Endothelial cell of umbilical vein (primary cell): Measurements from ENCODE around the gene ZNF322. TPM values are rescaled to one million over a fixed set of nuclear protein-coding genes. Genes with fewer than 3 reads are reported as not detected.

ENCODE experiments used
- BruUV-seq: library from RNA; stranded (reverse); fragments of 400-500 nt; replicated peaks from 2 replicates; lab custom pipeline; 2021; lab: Mats Ljungman, UMichigan
- CTCF ChIA-PET: fragments of 300-600, 350-600 bp; sonication (Branson Sonifier 250); formaldehyde crosslinking; loops from one replicate; lab custom pipeline; 2021; ENCODE audit warnings: antibody characterized with exemption, inconsistent platforms; lab: Charles Lee
- POLR2A ChIA-PET: fragments of 300-600, 350-600 bp; sonication (Branson Sonifier 250); formaldehyde crosslinking; loops from one replicate; lab custom pipeline; 2021; ENCODE audit warnings: antibody characterized with exemption, inconsistent platforms; lab: Charles Lee
- DNase-seq: peaks from one replicate; pipeline ENCODE4 v3.0.0-alpha.2; 2011; ENCODE audit warnings: low read depth, low spot score
- FAIRE-seq: peaks from 2 replicates; lab custom pipeline; 2011; peaks lifted over from hg19 to GRCh38; lab: Jason Lieb, UNC
- H2AFZ ChIP-seq: 2 replicates; pipeline ENCODE4 v1.6.0; 2012; ENCODE audit warnings: low read depth, low read length, control low read depth, inconsistent platforms
- H3K27ac ChIP-seq: 2 replicates; pipeline ENCODE4 v1.5.1; 2011; ENCODE audit warnings: low read depth, mild to moderate bottlenecking, control low read depth, low read length, moderate library complexity; ENCODE audit not compliant: insufficient read depth
- H3K27me3 ChIP-seq, 2 experiments: 2 replicates each; pipeline versions ENCODE4 v1.6.0 to v1.6.1; 2011; ENCODE audit warnings: low read length in 2 of 2, mixed read lengths in 1 of 2; ENCODE audit not compliant: control insufficient read depth in 2 of 2, insufficient read depth in 2 of 2
- H3K36me3 ChIP-seq, 2 experiments: 2 replicates in 1 of 2; 3 replicates in 1 of 2; pipeline ENCODE4 v1.5.1; 2011; ENCODE audit warnings: low read length in 2 of 2, mild to moderate bottlenecking in 1 of 2, moderate library complexity in 1 of 2; ENCODE audit not compliant: control insufficient read depth in 2 of 2, insufficient read depth in 2 of 2; ENCODE audit errors: extremely low read depth in 1 of 2
- H3K4me1 ChIP-seq: 3 replicates; pipeline ENCODE4 v1.5.1; 2011; ENCODE audit warnings: mild to moderate bottlenecking, low read length; ENCODE audit not compliant: control insufficient read depth, insufficient read depth; ENCODE audit errors: extremely low read depth
- H3K4me2 ChIP-seq: 2 replicates; pipeline ENCODE4 v1.6.1; 2011; ENCODE audit warnings: low read length, control low read depth, mixed read lengths; ENCODE audit not compliant: insufficient read depth
- H3K4me3 ChIP-seq, 3 experiments: fragments of 200-600 bp in 1 of 3; sonication (generic), shearing (Covaris generic) in 1 of 3; replicated peaks in 1 of 3; 2 replicates each; pipeline ENCODE4 v1.5.1; 2011 to 2016; ENCODE audit warnings: control low read depth in 3 of 3, low read length in 3 of 3, mild to moderate bottlenecking in 2 of 3, inconsistent platforms in 1 of 3, low read depth in 1 of 3, moderate library complexity in 1 of 3; ENCODE audit not compliant: insufficient read depth in 1 of 3
- H3K79me2 ChIP-seq: 2 replicates; pipeline ENCODE4 v1.6.0; 2012; ENCODE audit warnings: low read length, inconsistent platforms; ENCODE audit not compliant: control insufficient read depth, insufficient read depth
- H3K9ac ChIP-seq: replicated peaks from 2 replicates; pipeline ENCODE3; 2011; ENCODE audit warnings: low read length, control low read depth; ENCODE audit not compliant: insufficient read depth; ENCODE audit errors: extremely low read depth
- H3K9me1 ChIP-seq: replicated peaks from 3 replicates; pipeline ENCODE4 v1.6.0; 2011; ENCODE audit warnings: mild to moderate bottlenecking, low read length; ENCODE audit not compliant: control insufficient read depth, insufficient read depth; ENCODE audit errors: extremely low read depth
- H3K9me3 ChIP-seq: replicated peaks from 2 replicates; pipeline ENCODE4 v1.5.1; 2012; ENCODE audit warnings: low read length, inconsistent platforms; ENCODE audit not compliant: control insufficient read depth, insufficient read depth
- H4K20me1 ChIP-seq: replicated peaks from 2 replicates; pipeline ENCODE3; 2011; ENCODE audit warnings: mild to moderate bottlenecking, low read length; ENCODE audit not compliant: control insufficient read depth, insufficient read depth; ENCODE audit errors: extremely low read depth
- CTCF ChIP-seq, 2 donors: IDR thresholded peaks; 1 replicate in 1 of 2; 2 replicates in 1 of 2; pipeline ENCODE4 v1.5.1; 2011; ENCODE audit warnings: low read length in 2 of 2, mild to moderate bottlenecking in 2 of 2, moderate library complexity in 2 of 2, control low read depth in 1 of 2, inconsistent platforms in 1 of 2, low read depth in 1 of 2; ENCODE audit not compliant: insufficient read depth in 1 of 2; ENCODE audit errors: extremely low read depth in 1 of 2
- FOS ChIP-seq: IDR thresholded peaks from 2 replicates; pipeline ENCODE4 v1.6.1; 2011; ENCODE audit warnings: mild to moderate bottlenecking, low read length, moderate library complexity, borderline replicate concordance; ENCODE audit not compliant: insufficient read depth
- GATA2 ChIP-seq: IDR thresholded peaks from 2 replicates; pipeline ENCODE4 v1.7.0; 2011; ENCODE audit warnings: low read depth, mild to moderate bottlenecking, moderate library complexity, mixed read lengths, low read length; ENCODE audit not compliant: insufficient read length, insufficient read depth
- JUN ChIP-seq: IDR thresholded peaks from 2 replicates; pipeline ENCODE4 v1.6.1; 2011; ENCODE audit warnings: borderline replicate concordance, low read depth; ENCODE audit not compliant: insufficient read length, insufficient read depth
- MAX ChIP-seq: IDR thresholded peaks from 2 replicates; pipeline ENCODE4 v1.6.1; 2011; ENCODE audit not compliant: insufficient read depth, insufficient read length
- MYC ChIP-seq: IDR thresholded peaks from one replicate; pipeline ENCODE4 v1.6.1; 2011; ENCODE audit warnings: mild to moderate bottlenecking, low read depth, low read length
- POLR2A ChIP-seq: IDR thresholded peaks from 2 replicates; pipeline ENCODE4 v1.6.1; 2012; ENCODE audit warnings: low read depth, mild to moderate bottlenecking, control low read depth, low read length
- POLR2AphosphoS5 ChIP-seq: IDR thresholded peaks from 2 replicates; pipeline ENCODE4 v1.6.1; 2012; ENCODE audit warnings: low read depth, mild to moderate bottlenecking, control low read depth, low read length, moderate library complexity; ENCODE audit not compliant: insufficient read depth
- dilution Hi-C: fragments of 300-500 bp; cut with MboI; formaldehyde crosslinking; loops from one replicate; pipeline ENCODE4 v1.15.0; 2019; ENCODE audit warnings: low sequenced_read_pairs; ENCODE audit not compliant: extremely low pct_ligation_motif_present
- intact Hi-C: fragments of 100-400 bp; cut with micrococcal nuclease; formaldehyde crosslinking; loops from one replicate; pipeline ENCODE4 v1.10.0; 2022
- polyA plus RNA-seq, 4 experiments: library from polyadenylated mRNA; depleted of rRNA in 3 of 4; stranded (reverse) in 3 of 4; unstranded in 1 of 4; fragments of >200 nt; gene quantifications; 2 replicates each; pipeline versions ENCODE4 v1.2.1 to v1.2.3, GENCODE V29; 2011 to 2012; ENCODE audit warnings: missing spikeins in 1 of 4
- total RNA-seq: library from RNA; stranded (reverse); gene quantifications from 2 replicates; pipeline ENCODE4 v1.2.3, GENCODE V29; 2021

ZNF322 gene
- total and polyA plus RNA-seq, 2 donors (not counting 3 experiments of a cell fraction or from before 2014, with no cell fraction given), result 3.4 to 17.0 TPM

GRCh38 chr6:26598267-26598666 lies 61.3 kb downstream of the ZNF322 start:
- TF ChIP-seq MYC, result no peak
- TF ChIP-seq FOS, result no peak
- TF ChIP-seq CTCF (IDR thresholded peaks at IDR 0.05; ENCODE audit: extremely low read depth in 1 of 2, insufficient read depth in 1 of 2, low read depth in 1 of 2, low read length in 2 of 2), result no peak
- no peak for TF ChIP-seq POLR2A
- TF ChIP-seq JUN, result no peak
- no peak for TF ChIP-seq GATA2
- no peak for TF ChIP-seq POLR2AphosphoS5
- TF ChIP-seq MAX, result no peak
- BruUV-seq, result no TSS peak
- H3K36me3 ChIP-seq, result peaks cover 3 to 11% of the 10 kb centered on the region in 2 experiments
- peaks cover 13% of the 10 kb centered on the region for H3K79me2 ChIP-seq
- H3K4me1 ChIP-seq, result peaks cover 18% of the 10 kb centered on the region
- H3K4me3 ChIP-seq, result no peak overlapping the region
- H3K9me1 ChIP-seq, result no peaks in the 10 kb centered on the region
- intact Hi-C loops, result loop anchor here (5.0 kb wide), 3 partner anchors 534 to 1294 kb away; a partner anchor contains a TSS
- dilution Hi-C loops, result no loop called here
- H3K27ac ChIP-seq, result no peak overlapping the region
- H3K27me3 ChIP-seq, result peaks cover 0 to 2% of the 10 kb centered on the region in 2 experiments
- no peak overlapping the region for H3K9ac ChIP-seq
- no peaks in the 10 kb centered on the region for H4K20me1 ChIP-seq
- DNase-seq (no peak), FAIRE-seq (no peak)
- no peak overlapping the region for H3K4me2 ChIP-seq
- no peak overlapping the region for H2AFZ ChIP-seq
- ChIA-PET CTCF (no interaction called here), POLR2A (no interaction called here)
- H3K9me3 ChIP-seq, result no peaks in the 10 kb centered on the region
